Panc1 (cell line): ENCODE data around the gene FGF14. TPM values are rescaled to one million over a fixed set of nuclear protein-coding genes. Genes with fewer than 3 reads are reported as not detected.

Experiments used
- ATAC-seq: fragments of 200-7000 bp; cut with Tn5 transposase; 2 replicates; pipeline ENCODE4 v1.9.1; 2020; ENCODE audit warnings: mild to moderate bottlenecking, moderate library complexity
- BruUV-seq: library from RNA; stranded (reverse); fragments of 400-500 nt; replicated peaks from 2 replicates; lab custom pipeline; 2021; lab: Mats Ljungman, UMichigan
- CTCF ChIA-PET: fragments of 300-600 bp; sonication (Branson Sonifier 250); formaldehyde crosslinking; loops from one replicate; lab custom pipeline; 2022; ENCODE audit warnings: antibody characterized with exemption; lab: Charles Lee
- POLR2A ChIA-PET: fragments of 300-600 bp; sonication (Branson Sonifier 250); formaldehyde crosslinking; loops from one replicate; lab custom pipeline; 2022; ENCODE audit warnings: antibody characterized with exemption; lab: Charles Lee
- DNase-seq: peaks from one replicate; pipeline ENCODE4 v3.0.0-alpha.2; 2010; ENCODE audit warnings: low read depth, low spot score
- H3K27ac ChIP-seq: 2 replicates; pipeline ENCODE4 v1.5.1; 2011; ENCODE audit warnings: mild to moderate bottlenecking, low read length, inconsistent platforms
- H3K27me3 ChIP-seq: fragments of 200-500 bp; sonication (Bioruptor generic); 2 replicates; pipeline ENCODE4 v1.6.0; 2014; ENCODE audit warnings: low read length, inconsistent platforms; ENCODE audit not compliant: control insufficient read depth, insufficient read depth
- H3K36me3 ChIP-seq: fragments of 200-500 bp; sonication (Bioruptor generic); 2 replicates; pipeline ENCODE4 v1.5.1; 2014; ENCODE audit warnings: inconsistent platforms, mild to moderate bottlenecking, low read length, moderate library complexity; ENCODE audit not compliant: control insufficient read depth, insufficient read depth
- H3K4me1 ChIP-seq: 2 replicates; pipeline ENCODE4 v1.5.1; 2011; ENCODE audit warnings: inconsistent platforms, mild to moderate bottlenecking, low read length, moderate library complexity; ENCODE audit not compliant: control insufficient read depth, insufficient read depth
- H3K4me3 ChIP-seq, 2 experiments: 2 replicates each; pipeline ENCODE4 v1.5.1; 2011 to 2012; ENCODE audit warnings: low read depth in 2 of 2, low read length in 2 of 2, mild to moderate bottlenecking in 2 of 2, inconsistent platforms in 1 of 2, moderate library complexity in 1 of 2
- H3K9me3 ChIP-seq: fragments of 200-500 bp; sonication (Bioruptor generic); 2 replicates; pipeline ENCODE4 v1.5.1; 2014; ENCODE audit warnings: low read depth, mild to moderate bottlenecking, inconsistent platforms, low read length, moderate library complexity; ENCODE audit not compliant: control insufficient read depth, insufficient read depth
- CTCF ChIP-seq: fragments of 450-650 bp; IDR thresholded peaks from 2 replicates; pipeline ENCODE4 v1.5.1; 2017; ENCODE audit warnings: mild to moderate bottlenecking
- POLR2AphosphoS5 ChIP-seq: IDR thresholded peaks from 2 replicates; pipeline ENCODE4 v1.6.1; 2012; ENCODE audit warnings: mild to moderate bottlenecking, low read depth, low read length, moderate library complexity
- REST ChIP-seq, 2 experiments: IDR thresholded peaks; 2 replicates each; pipeline ENCODE4 v1.6.1; 2011 to 2012; ENCODE audit warnings: low read depth in 2 of 2, control low read depth in 1 of 2, low read length in 1 of 2, mild to moderate bottlenecking in 1 of 2, moderate library complexity in 1 of 2; ENCODE audit not compliant: insufficient read depth in 1 of 2
- SIN3A ChIP-seq: IDR thresholded peaks from 2 replicates; pipeline ENCODE4 v1.6.1; 2012; ENCODE audit warnings: low read depth, mild to moderate bottlenecking, low read length, moderate library complexity, borderline replicate concordance; ENCODE audit not compliant: insufficient read depth
- TCF7L2 ChIP-seq: IDR thresholded peaks from 2 replicates; pipeline ENCODE4 v1.6.1; 2011; ENCODE audit warnings: mild to moderate bottlenecking, low read depth, low read length, inconsistent platforms
- in situ Hi-C: cut with HindIII; loops from 2 replicates; pipeline ENCODE4 v1.10.0; 2016; ENCODE audit warnings: low sequenced_read_pairs, low pct_unique_long_range_greater_than_20kb
- intact Hi-C: fragments of 100-400 bp; cut with micrococcal nuclease; formaldehyde crosslinking; loops from one replicate; pipeline ENCODE4 v1.10.0; 2022; ENCODE audit not compliant: unreplicated experiment
- total RNA-seq: library from RNA; stranded (reverse); gene quantifications from one replicate; pipeline ENCODE4 v1.2.1, GENCODE V29; 2021; ENCODE audit not compliant: unreplicated experiment

The FGF14 gene
- total RNA-seq, 1 experiment from 2014 or later, result 0.03 TPM

- Histone ChIP-seq H3K36me3 (no peaks in the 10 kb centered on the region), H3K9me3 (no peaks in the 10 kb centered on the region), H3K27ac (no peak overlapping the region), H3K27me3 (no peaks in the 10 kb centered on the region), H3K4me3 (no peak overlapping the region), H3K4me1 (no peaks in the 10 kb centered on the region)
- no peak for TF ChIP-seq POLR2AphosphoS5
- no peak for TF ChIP-seq SIN3A
- POLR2A ChIA-PET, result no interaction called here
- CTCF ChIA-PET, result no interaction called here
- in situ Hi-C loops, result no loop called here
- intact Hi-C loops, result no loop called here
- no TSS peak for BruUV-seq
- ATAC-seq (no peak), DNase-seq (no peak)
These were observed 78.8 kb downstream of the FGF14 start for GRCh38 chr13:102323012-102323411.

GRCh38 chr13:102322211-102322610, 79.6 kb downstream of the FGF14 start:
- ChIA-PET CTCF (no interaction called here), POLR2A (no interaction called here)
- no TSS peak for BruUV-seq
- H3K36me3 ChIP-seq, result no peaks in the 10 kb centered on the region
- in situ Hi-C loops, result no loop called here
- H3K4me3 ChIP-seq, result no peak overlapping the region
- no peak overlapping the region for H3K27ac ChIP-seq
- no peaks in the 10 kb centered on the region for H3K9me3 ChIP-seq
- DNase-seq, result no peak
- H3K4me1 ChIP-seq, result no peaks in the 10 kb centered on the region
- intact Hi-C loops, result no loop called here
- TF ChIP-seq TCF7L2, result no peak
- no peak for TF ChIP-seq SIN3A
- no peak for TF ChIP-seq REST (IDR thresholded peaks at IDR 0.05; ENCODE audit: insufficient read depth in 1 of 2, low read depth in 2 of 2, low read length in 1 of 2)
- TF ChIP-seq CTCF, result no peak
- TF ChIP-seq POLR2AphosphoS5, result no peak
- no peaks in the 10 kb centered on the region for H3K27me3 ChIP-seq
- no peak for ATAC-seq

GRCh38 chr13:102318233-102318632, 83.6 kb downstream of the FGF14 start:
- CTCF ChIA-PET, result no interaction called here
- intact Hi-C loops, result no loop called here

More at GRCh38 chr13:102318233-102318632, 83.6 kb downstream of the FGF14 start:
- Histone ChIP-seq H3K4me1 (no peaks in the 10 kb centered on the region), H3K9me3 (no peaks in the 10 kb centered on the region), H3K4me3 (no peak overlapping the region), H3K27me3 (no peaks in the 10 kb centered on the region), H3K27ac (no peak overlapping the region), H3K36me3 (no peaks in the 10 kb centered on the region)
- no peak for TF ChIP-seq POLR2AphosphoS5
- no peak for TF ChIP-seq CTCF
- TF ChIP-seq TCF7L2, result no peak
- TF ChIP-seq SIN3A, result no peak
- no peak for TF ChIP-seq REST (IDR thresholded peaks at IDR 0.05; ENCODE audit: insufficient read depth in 1 of 2, low read depth in 2 of 2, low read length in 1 of 2)
- POLR2A ChIA-PET, result no interaction called here
- in situ Hi-C loops, result no loop called here
- no TSS peak for BruUV-seq
- ATAC-seq (no peak), DNase-seq (no peak)
